ENCODE measurements around the gene PRR19.
A peak's percentile ranks its signal among the peaks of the same experiment; 100 is the strongest.

The PRR19 gene

GRCh38 chr19:42271861-42272534 lies 29.9 kb upstream of the PRR19 start:
- no peak for DNase-seq

DNA sequence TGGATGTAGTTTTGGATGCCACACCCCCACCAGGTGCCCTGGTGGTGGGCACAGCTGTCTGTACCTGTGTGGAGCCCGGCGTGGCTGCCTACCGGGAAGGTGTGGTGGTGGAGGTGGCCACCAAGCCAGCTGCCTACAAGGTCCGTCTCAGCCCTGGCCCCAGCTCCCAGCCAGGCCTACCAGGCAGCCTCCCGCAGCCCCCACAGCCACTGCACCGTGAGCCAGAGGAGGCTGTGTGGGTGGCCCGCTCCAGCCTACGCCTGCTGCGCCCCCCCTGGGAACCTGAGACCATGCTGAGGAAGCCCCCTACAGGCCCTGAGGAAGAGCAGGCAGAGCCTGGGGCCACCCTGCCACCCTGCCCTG lies 29.4 kb upstream of the PRR19 start:
- DNase-seq: no peak

GRCh38 chr19:42272989-42273406 lies 28.9 kb upstream of the PRR19 start:
- no peak for DNase-seq

DNA sequence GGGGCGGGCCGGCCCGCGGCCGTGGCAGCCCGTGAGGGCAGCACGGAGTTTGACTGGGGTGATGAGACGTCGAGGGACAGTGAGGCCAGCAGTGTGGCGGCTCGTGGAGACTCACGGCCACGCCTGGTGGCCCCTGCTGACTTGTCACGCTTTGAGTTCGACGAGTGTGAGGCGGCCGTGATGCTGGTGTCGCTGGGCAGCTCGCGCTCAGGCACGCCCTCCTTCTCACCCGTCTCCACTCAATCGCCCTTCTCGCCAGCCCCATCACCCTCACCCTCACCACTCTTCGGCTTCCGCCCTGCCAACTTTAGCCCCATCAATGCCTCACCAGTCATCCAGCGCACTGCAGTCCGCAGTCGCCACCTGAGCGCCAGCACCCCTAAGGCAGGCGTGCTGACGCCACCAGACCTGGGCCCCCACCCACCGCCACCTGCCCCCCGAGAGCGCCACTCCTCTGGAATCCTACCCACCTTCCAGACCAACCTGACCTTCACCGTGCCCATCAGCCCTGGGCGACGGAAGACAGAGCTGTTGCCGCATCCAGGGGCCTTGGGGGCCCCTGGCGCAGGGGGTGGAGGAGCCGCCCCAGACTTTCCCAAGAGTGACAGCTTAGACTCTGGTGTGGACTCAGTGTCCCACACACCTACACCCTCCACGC lies 28.4 kb upstream of the PRR19 start:
- no peak for DNase-seq

DNA sequence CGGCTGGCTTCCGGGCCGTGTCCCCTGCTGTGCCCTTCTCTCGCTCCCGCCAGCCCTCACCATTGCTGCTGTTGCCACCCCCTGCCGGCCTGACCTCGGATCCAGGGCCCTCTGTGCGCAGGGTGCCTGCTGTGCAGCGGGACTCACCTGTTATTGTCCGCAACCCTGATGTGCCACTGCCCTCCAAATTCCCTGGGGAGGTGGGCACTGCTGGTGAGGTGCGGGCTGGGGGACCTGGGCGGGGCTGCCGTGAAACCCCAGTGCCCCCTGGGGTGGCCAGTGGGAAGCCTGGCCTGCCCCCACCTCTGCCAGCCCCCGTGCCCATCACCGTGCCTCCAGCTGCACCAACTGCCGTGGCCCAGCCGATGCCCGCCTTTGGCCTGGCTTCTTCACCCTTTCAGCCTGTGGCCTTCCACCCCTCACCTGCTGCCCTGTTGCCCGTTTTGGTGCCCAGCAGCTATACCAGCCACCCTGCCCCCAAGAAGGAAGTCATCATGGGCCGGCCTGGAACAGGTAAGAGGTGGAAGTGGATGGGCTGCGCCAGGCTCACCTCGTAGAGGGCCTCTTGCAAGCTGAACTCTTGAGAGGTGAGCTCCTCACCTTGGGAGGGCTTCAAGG lies 27.8 kb upstream of the PRR19 start:
- DNase-seq: no peak

DNA sequence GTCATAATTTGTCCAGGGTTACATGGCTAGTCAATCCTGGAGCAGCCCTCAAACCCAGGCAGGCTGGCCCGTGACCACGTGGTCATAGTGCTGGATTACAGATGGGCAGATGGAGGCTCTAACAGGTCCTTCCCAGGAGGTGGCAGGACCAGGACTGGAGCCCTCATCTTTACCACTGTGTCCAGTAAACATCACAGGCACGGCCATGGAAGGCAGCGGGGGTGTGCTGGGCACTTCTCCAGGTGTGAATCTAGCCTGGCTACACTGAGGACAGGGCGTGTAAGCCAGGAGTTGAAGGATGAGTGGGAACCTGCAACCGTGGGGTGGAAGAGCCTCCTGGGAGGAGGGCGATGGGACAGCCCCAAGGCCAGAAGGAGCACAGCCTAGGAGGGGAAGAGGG lies 26.8 kb upstream of the PRR19 start:
- DNase-seq: no peak

DNA sequence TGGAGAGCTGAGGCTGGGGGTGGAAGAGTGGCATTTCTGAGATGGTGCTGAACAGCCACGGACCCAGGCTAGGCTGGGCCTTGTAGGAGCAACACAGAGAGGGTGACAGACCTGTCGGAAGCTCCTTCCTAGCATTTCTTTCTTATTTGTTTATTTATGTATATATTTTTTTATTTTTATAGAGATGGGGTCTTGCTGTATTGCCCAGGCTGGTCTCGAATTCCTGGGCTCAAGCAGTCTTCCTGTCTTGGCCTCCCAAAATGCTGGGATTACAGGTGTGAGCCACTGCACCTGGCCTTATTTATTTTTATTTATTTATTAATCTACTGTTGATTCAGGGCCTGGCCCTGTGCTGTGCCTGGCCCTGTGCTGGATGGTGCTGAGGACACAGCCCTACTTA lies 26.4 kb upstream of the PRR19 start:
- DNase-seq: no peak

GRCh38 chr19:42276284-42276683 lies 25.6 kb upstream of the PRR19 start:
- DNase-seq: no peak

DNA sequence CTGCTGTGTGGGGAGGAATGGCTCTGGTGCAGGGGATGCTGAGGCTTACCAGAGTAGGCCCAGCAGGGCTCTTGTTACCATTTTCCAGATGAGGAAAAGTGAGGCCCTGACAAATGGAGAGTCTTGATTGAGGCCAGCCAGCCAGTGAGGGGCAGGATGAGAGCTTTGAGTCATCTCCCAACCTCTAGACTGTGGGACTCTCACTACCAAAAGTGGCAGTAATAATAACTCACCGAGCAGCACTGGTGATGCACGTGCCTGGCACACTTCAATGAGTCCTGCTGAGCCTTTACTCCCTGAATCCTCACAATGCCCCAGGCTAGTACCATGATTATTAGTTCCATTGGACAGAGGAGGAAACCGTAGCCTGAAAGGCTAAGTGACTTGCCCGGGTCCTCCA lies 25.1 kb upstream of the PRR19 start:
- DNase-seq: no peak

- DNase-seq: no peak
Measured at GRCh38 chr19:42277821-42278451, 24.0 kb upstream of the PRR19 start.

DNA sequence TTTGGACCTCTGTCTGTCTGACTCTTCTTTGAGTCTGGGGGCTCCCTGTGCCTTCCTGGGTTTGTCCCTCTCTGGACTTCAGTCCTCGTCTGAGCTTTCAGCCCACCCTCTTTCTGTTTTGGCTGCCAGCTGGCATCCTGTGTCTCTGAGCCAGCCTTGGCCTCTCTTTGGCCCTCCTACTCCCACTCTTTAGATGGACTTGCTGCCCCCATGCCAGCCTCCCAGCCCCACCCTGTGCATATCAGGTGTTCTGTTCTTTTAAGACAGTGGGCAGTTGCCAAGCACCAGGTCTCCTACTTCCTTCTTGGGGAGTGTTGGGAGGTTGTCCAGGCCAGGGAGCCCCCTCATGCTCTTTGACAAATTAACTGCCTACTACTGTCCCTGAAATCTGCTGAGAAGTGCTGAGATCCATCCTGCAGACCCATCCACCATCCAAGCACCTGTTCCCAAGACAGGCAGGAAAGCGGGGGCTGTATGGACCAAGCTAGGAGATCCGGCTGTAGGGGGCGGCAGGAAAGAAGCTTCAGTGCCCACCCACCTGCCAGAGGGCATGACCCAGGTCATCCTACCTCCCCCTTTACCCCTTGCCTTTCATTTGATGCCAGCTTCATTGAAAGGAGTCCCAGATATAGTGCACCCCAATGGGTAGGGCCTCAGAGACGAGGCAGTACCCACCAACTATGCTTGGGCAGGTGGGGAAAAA lies 23.3 kb upstream of the PRR19 start:
- no peak for DNase-seq

GRCh38 chr19:42279155-42279901 lies 22.6 kb upstream of the PRR19 start:
- DNase-seq: no peak

DNA sequence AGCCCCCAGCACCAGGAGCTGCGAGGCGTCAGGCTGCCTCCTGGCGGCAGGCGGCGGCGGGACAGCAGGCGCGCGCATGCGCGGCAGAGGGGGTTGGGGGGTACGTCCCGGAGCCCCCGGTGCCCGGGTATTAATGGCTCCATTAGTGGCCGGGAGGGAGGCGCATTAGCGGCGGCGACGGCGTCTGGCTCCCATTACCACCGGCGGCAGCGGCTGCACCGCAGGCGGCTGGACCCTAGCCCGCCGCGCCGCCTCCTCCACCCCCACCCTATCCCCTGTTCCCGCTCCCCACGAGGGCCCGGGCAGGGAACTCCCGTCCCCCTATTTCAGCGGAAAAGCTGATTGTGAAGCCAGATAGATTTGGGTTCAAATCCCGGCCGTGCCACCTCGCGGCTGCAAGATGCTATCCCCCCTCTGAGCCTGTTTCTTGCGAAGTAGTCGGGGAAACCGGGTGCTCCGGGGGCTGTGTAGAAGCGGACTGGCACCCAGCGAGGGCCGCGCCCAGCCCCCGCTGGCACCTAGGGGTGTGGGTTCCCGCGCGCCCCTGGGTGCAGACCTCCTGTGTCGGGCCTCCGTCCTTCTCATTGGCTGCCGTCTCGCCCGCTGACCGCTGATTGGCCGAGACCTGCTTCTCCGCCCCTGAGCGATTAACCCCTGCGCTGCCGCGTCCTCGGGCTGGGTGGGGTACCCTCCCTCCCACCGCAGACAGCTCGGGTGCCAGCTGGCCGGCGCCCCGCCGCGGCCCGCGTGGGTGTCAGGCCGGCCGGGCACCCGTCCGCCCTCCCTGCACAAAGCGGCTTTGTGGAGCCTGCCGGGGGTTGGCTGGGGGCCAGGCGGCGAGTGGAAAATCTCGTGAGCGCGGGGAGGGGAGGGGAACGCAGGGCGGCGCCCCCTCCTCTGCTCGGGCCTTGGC lies 21.8 kb upstream of the PRR19 start:
- peak; percentile 88 for DNase-seq

GRCh38 chr19:42280815-42281145 lies 21.2 kb upstream of the PRR19 start:
- no peak for DNase-seq

- DNase-seq: no peak
Measured at GRCh38 chr19:42281146-42281826, 20.6 kb upstream of the PRR19 start.

DNA sequence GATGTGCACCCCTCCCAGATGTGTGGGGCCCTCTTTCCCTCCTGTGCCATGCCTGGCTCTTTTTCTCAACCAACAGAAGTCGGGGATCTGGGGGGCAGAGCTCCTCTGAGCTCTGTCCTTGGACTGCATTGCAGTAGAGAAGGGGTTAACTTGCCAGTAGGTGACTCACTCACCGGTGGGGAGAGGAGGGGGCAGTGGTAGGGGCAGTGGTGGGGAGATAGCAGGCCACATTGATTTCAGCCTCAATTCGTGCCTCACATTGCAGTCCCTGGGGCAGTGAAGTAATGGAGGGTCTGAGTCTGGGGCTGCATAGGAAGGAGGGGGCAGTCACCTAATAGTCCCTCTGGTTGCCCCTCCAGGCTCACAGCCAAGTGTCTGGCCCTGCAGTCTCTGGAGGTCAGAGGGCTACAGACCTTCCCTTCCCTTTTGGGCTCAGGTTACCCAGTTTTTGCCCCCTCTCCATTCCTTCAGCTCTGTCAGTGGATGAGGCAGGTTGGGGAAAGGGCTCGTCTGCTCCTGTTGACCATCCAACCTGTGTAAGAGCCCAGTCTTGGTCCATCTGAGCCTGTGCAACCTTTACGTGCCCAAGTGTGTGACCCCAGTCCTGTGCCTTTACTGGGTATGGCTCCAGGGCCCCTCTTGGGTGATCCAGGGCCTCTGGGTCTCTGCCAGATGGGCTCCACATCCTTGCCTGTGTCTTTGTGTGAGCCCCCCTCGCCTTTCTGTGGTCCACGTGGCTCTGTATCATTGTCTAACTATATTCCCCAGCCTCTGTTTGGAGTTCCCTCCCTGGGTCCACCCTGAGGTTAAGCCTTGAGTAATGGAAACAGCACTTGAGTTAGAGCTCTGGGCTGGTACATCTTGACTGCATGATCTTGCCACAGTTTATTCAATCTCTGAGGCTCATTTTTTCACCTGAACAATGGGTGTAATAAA lies 19.8 kb upstream of the PRR19 start:
- no peak for DNase-seq

GRCh38 chr19:42282819-42283187 lies 19.1 kb upstream of the PRR19 start:
- no peak for DNase-seq

- DNase-seq: peak; percentile 95
Measured at GRCh38 chr19:42283188-42284065, 18.5 kb upstream of the PRR19 start.

DNA sequence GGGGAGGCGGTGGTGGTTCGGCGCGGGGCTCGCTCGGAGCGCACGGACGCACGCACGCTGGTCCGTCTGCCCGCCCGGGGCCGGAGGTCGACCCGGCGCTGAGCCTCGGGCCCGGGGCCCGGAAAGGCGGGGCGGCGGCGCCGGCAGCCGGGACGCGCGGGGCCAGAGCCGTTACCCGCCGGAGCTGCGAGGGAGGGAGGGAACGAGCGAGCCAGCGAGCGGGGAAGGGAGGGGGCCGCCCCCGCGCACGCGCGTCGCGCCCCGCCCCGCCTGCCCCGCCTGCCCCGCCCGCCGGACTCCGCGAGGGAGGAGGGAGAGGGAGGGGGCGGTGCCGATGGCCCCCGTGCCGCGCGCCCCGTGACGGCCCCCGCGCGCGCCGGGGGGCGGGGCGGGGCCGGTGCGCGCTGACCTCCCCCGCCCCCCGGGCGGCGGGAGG lies 17.8 kb upstream of the PRR19 start:
- DNase-seq: peak; percentile 74

Measured in NCI-H510A (cell line).